Measurements from ENCODE around the gene ADAMTS2.

Gene ADAMTS2

DNA sequence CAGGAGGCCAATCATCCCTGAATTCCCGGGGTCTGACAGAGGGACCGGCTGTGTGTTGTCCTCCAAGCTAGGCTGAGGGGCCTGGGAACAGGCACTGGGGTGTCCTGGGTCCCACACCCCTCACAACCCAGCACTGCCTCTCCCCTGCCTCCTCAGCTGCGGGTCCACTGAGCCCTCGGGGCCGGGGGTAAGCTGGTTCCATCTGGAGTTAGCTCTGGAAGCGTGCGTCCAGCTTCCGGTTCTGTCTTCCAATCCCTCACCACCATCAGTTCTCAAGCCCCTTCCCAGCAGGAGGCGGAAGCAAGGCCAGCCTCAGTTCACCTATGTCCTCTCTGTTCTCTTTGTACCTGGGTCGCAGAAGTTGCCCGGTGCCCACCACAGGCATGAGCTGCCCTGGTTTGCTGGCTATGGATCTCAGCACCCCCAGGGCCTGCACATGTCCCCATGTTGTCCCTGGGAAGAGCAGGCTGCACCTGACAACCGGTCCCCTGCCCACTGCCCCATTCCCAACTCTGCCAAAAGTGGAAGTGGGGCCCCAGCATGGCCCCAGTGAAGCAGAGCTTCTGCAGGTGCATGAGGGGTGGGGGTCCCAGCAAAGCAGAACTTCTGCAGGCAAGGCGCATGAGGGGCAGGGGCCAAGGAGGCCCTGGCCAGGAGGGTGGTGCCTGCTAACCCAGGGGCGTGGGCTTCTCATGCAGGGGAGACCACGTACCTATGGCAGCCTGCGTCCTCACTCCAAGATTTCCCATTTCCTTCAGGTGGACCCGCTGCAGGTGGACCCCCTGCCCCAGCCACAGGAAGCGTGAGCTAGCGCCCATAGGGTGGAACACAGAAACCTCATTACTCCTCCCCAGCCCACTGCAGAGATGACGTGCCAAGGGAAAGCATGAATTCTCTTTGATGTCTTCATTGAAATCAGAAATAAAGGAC is 173.2 kb downstream of the ADAMTS2 start:
- no peak for TF ChIP-seq CTCF (IDR thresholded peaks at IDR 0.05; ENCODE audit: control extremely low read depth, extremely low read depth, low read depth, missing control alignments)
- no peak for DNase-seq (ENCODE audit: extremely low spot score)
- CTCF ChIA-PET: interaction anchor here (0.9 kb wide), 1 partner anchor 322 kb away, joined by 3 read pairs; no protein-coding TSS in a partner anchor
- POLR2A ChIA-PET: no interaction called here

GRCh38 chr5:179171251-179171815 is 173.9 kb downstream of the ADAMTS2 start:
- ChIA-PET POLR2A (no interaction called here), CTCF (interaction anchor here (0.9 kb wide), 1 partner anchor 323 kb away, joined by 3 read pairs; no protein-coding TSS in a partner anchor)
- no peak for DNase-seq (ENCODE audit: extremely low spot score)
- no peak for TF ChIP-seq CTCF (IDR thresholded peaks at IDR 0.05; ENCODE audit: control extremely low read depth, extremely low read depth, low read depth, missing control alignments)

DNA sequence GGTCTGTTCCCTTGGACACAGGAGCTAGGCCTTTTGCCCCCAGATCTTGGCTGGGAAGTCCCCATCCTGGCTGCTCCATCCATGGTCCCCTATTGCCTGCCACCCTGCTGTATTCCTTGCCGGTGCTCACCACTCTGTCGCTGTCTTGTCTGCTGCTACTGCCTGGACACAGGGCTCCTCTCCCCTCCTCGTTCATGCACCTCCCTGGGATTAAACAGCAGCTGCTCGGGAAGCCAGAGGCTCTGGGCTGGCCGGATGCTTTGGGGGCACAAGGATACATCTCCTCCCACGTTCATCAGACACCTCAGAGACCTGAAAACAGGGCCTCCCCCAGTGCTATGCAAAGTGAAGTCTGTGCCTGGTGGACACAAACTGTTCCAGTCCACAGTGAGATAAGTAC is 174.7 kb downstream of the ADAMTS2 start:
- no peak for DNase-seq (ENCODE audit: extremely low spot score)
- POLR2A ChIA-PET: no interaction called here
- CTCF ChIA-PET: no interaction called here
- TF ChIP-seq CTCF (IDR thresholded peaks at IDR 0.05; ENCODE audit: control extremely low read depth, extremely low read depth, low read depth, missing control alignments): no peak

DNA sequence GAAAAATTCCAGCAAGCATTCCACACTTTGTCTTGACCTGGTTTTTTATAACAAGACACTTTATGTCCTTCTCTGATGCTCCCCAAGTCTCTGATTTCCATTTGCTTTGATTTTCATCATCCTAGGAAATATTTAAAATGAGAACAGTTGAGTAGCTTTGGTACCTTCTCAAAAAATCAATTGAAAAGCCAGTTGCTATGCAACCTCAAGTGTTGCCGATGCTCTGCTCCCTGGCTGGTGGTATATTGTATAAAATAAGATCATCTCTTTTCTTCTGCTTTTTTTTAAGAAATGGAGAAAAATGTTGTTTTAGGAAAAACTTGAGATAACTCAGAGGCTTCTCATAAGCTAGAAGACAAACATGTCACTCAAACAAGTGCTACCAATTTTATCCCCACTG is 175.4 kb downstream of the ADAMTS2 start:
- POLR2A ChIA-PET: no interaction called here
- no peak for DNase-seq (ENCODE audit: extremely low spot score)
- TF ChIP-seq CTCF (IDR thresholded peaks at IDR 0.05; ENCODE audit: control extremely low read depth, extremely low read depth, low read depth, missing control alignments): no peak
- CTCF ChIA-PET: no interaction called here

- CTCF ChIA-PET: interaction anchor here (2.2 to 3.6 kb wide), 2 partner anchors 325 to 499 kb away, joined by 10 to 11 read pairs; no protein-coding TSS in a partner anchor
Observed at GRCh38 chr5:179168664-179169063, 176.6 kb downstream of the ADAMTS2 start.

More at GRCh38 chr5:179168664-179169063, 176.6 kb downstream of the ADAMTS2 start:
- POLR2A ChIA-PET: no interaction called here
- no peak for DNase-seq (ENCODE audit: extremely low spot score)
- TF ChIP-seq CTCF (IDR thresholded peaks at IDR 0.05; ENCODE audit: control extremely low read depth, extremely low read depth, low read depth, missing control alignments): no peak
